ENCODE measurements around the gene ADORA2B.

The ADORA2B gene

DNA sequence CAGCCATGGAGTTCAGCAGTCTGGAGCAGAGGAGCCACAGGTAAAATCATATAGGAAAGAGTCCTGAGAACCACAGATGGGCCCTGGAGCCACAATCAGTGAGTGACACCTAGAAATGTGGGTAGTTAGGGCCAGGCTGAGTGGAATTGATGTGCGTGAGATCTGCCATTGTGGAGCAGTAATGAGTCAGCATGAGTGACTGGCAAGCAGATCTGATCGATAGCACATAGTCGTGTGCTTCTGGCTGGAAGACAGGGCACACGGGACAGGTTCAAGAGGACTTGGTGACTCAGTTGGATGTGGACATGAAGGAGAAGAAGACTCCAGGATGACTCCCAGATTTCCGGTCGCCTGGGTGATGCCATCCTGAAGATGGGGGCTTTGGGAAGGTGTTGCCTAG is 12.3 kb downstream of the ADORA2B start:
- H2AK5ac ChIP-seq (ENCODE audit: low read depth, low read length) = peak overlapping the region; percentile 65
- no peak overlapping the region for H3K4ac ChIP-seq (ENCODE audit: low read length)
- no peaks in the 10 kb centered on the region for H3K36me3 ChIP-seq (replicated peaks in 1 of 2; ENCODE audit: control insufficient read depth in 2 of 2, insufficient read depth in 2 of 2, low read length in 2 of 2)
- no peaks in the 10 kb centered on the region for H3K27me3 ChIP-seq (ENCODE audit: control insufficient read depth in 3 of 3, insufficient read depth in 3 of 3, low read depth in 1 of 3, low read length in 3 of 3)
- no peak overlapping the region for H3K27ac ChIP-seq (replicated peaks; ENCODE audit: low read length)
- no CpG with 5 or more reads among the region's 6 CpGs for WGBS, 2 donors (ENCODE audit: extremely low coverage in 2 of 2, insufficient read length in 2 of 2, insufficient replicate concordance in 1 of 2)
- no peaks in the 10 kb centered on the region for H3K79me1 ChIP-seq (ENCODE audit: low read depth, low read length)
- H3K9ac ChIP-seq (ENCODE audit: low read depth, low read length, poor library complexity) = no peak overlapping the region
- no peak overlapping the region for H4K8ac ChIP-seq (ENCODE audit: low read depth, low read length)
- DNase-seq (ENCODE audit: low spot score) = no peak
- H3K4me2 ChIP-seq (ENCODE audit: insufficient read depth, low read length, poor library complexity, severe bottlenecking) = no peak overlapping the region
- no peak overlapping the region for H3K4me3 ChIP-seq (ENCODE audit: low read length in 2 of 2)
- H2BK15ac ChIP-seq (ENCODE audit: low read length) = peak overlapping the region; percentile 10
- H3K14ac ChIP-seq (ENCODE audit: low read length) = peak overlapping the region; percentile 38
- H2BK5ac ChIP-seq (ENCODE audit: low read length) = no peak overlapping the region
- H3K23ac ChIP-seq (ENCODE audit: low read depth, low read length, poor library complexity) = no peak overlapping the region
- peaks cover 0 to 4% of the 10 kb centered on the region in 2 donors for H3K4me1 ChIP-seq (ENCODE audit: control insufficient read depth in 2 of 2, insufficient read depth in 1 of 2, low read depth in 1 of 2, low read length in 2 of 2)
- no peak overlapping the region for H2BK120ac ChIP-seq (ENCODE audit: low read depth, low read length)
- peak overlapping the region; percentile 86 for H3K18ac ChIP-seq (ENCODE audit: low read length)
- no peak overlapping the region for H2BK12ac ChIP-seq (ENCODE audit: low read length)
- H3K9me3 ChIP-seq (replicated peaks in 1 of 2; ENCODE audit: control insufficient read depth in 2 of 2, insufficient read depth in 1 of 2, low read depth in 1 of 2, low read length in 2 of 2) = no peaks in the 10 kb centered on the region
- no peak overlapping the region for H2AFZ ChIP-seq (ENCODE audit: low read length)
- H4K91ac ChIP-seq (ENCODE audit: low read depth, low read length, poor library complexity) = no peak overlapping the region

- Histone ChIP-seq H2AFZ (ENCODE audit: low read length) (no peak overlapping the region), H3K4me3 (ENCODE audit: low read length in 2 of 2) (no peak overlapping the region), H4K8ac (ENCODE audit: low read depth, low read length) (no peak overlapping the region), H4K91ac (ENCODE audit: low read depth, low read length, poor library complexity) (no peak overlapping the region), H3K79me1 (ENCODE audit: low read depth, low read length) (no peaks in the 10 kb centered on the region), H3K27ac (replicated peaks; ENCODE audit: low read length) (no peak overlapping the region), H2BK12ac (ENCODE audit: low read length) (no peak overlapping the region), H2AK5ac (ENCODE audit: low read depth, low read length) (peak overlapping the region; percentile 65), H3K4me2 (ENCODE audit: insufficient read depth, low read length, poor library complexity, severe bottlenecking) (no peak overlapping the region), H3K23ac (ENCODE audit: low read depth, low read length, poor library complexity) (no peak overlapping the region), H3K14ac (ENCODE audit: low read length) (peak overlapping the region; percentile 38), H2BK5ac (ENCODE audit: low read length) (no peak overlapping the region), H3K4ac (ENCODE audit: low read length) (no peak overlapping the region), H3K18ac (ENCODE audit: low read length) (peak overlapping the region; percentile 38), H2BK120ac (ENCODE audit: low read depth, low read length) (no peak overlapping the region), H3K36me3 (replicated peaks in 1 of 2; ENCODE audit: control insufficient read depth in 2 of 2, insufficient read depth in 2 of 2, low read length in 2 of 2) (no peaks in the 10 kb centered on the region), H3K27me3 (ENCODE audit: control insufficient read depth in 3 of 3, insufficient read depth in 3 of 3, low read depth in 1 of 3, low read length in 3 of 3) (no peaks in the 10 kb centered on the region), H3K9ac (ENCODE audit: low read depth, low read length, poor library complexity) (no peak overlapping the region), H2BK15ac (ENCODE audit: low read length) (peak overlapping the region; percentile 10), H3K9me3 (replicated peaks in 1 of 2; ENCODE audit: control insufficient read depth in 2 of 2, insufficient read depth in 1 of 2, low read depth in 1 of 2, low read length in 2 of 2) (no peaks in the 10 kb centered on the region), H3K4me1 (ENCODE audit: control insufficient read depth in 2 of 2, insufficient read depth in 1 of 2, low read depth in 1 of 2, low read length in 2 of 2) (peaks cover 0 to 2% of the 10 kb centered on the region in 2 donors)
- WGBS, 2 donors (ENCODE audit: extremely low coverage in 2 of 2, insufficient read length in 2 of 2, insufficient replicate concordance in 1 of 2) = no CpG with 5 or more reads among the region's 19 CpGs
- DNase-seq (ENCODE audit: low spot score) = no peak
These were observed 12.8 kb downstream of the ADORA2B start for GRCh38 chr17:15957608-15958307.

DNA sequence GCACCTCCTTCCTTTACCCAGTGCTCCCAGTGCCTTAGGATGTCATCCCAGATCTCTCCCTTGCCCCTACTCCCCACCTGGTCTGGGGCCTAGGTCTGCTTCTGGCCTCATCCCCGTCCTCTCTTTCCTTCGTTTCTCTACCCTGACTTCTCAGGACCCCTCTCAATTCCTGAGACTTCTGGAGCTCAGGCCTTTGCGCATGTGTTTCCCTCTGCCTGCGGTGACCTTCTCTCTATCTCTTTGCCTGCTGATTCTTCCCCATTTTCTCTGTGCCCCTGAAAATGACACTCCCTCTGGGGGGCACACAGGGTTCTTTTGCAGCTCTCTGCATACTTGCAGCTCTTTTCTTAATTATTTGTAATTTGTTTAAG is 13.5 kb downstream of the ADORA2B start:
- no peak overlapping the region for H3K4me2 ChIP-seq (ENCODE audit: insufficient read depth, low read length, poor library complexity, severe bottlenecking)
- no peak overlapping the region for H3K23ac ChIP-seq (ENCODE audit: low read depth, low read length, poor library complexity)
- no peaks in the 10 kb centered on the region for H3K79me1 ChIP-seq (ENCODE audit: low read depth, low read length)
- no CpG with 5 or more reads among the region's 4 CpGs for WGBS, 2 donors (ENCODE audit: extremely low coverage in 2 of 2, insufficient read length in 2 of 2, insufficient replicate concordance in 1 of 2)
- no peak overlapping the region for H3K27ac ChIP-seq (replicated peaks; ENCODE audit: low read length)
- H2BK12ac ChIP-seq (ENCODE audit: low read length) = no peak overlapping the region
- H3K4me1 ChIP-seq (ENCODE audit: control insufficient read depth in 2 of 2, insufficient read depth in 1 of 2, low read depth in 1 of 2, low read length in 2 of 2) = peaks cover 0 to 2% of the 10 kb centered on the region in 2 donors
- DNase-seq (ENCODE audit: low spot score) = no peak
- no peak overlapping the region for H3K9ac ChIP-seq (ENCODE audit: low read depth, low read length, poor library complexity)
- H2AK5ac ChIP-seq (ENCODE audit: low read depth, low read length) = no peak overlapping the region
- no peaks in the 10 kb centered on the region for H3K36me3 ChIP-seq (replicated peaks in 1 of 2; ENCODE audit: control insufficient read depth in 2 of 2, insufficient read depth in 2 of 2, low read length in 2 of 2)
- no peak overlapping the region for H3K4me3 ChIP-seq (ENCODE audit: low read length in 2 of 2)
- no peak overlapping the region for H2AFZ ChIP-seq (ENCODE audit: low read length)
- no peak overlapping the region for H2BK120ac ChIP-seq (ENCODE audit: low read depth, low read length)
- no peaks in the 10 kb centered on the region for H3K9me3 ChIP-seq (replicated peaks in 1 of 2; ENCODE audit: control insufficient read depth in 2 of 2, insufficient read depth in 1 of 2, low read depth in 1 of 2, low read length in 2 of 2)
- H3K18ac ChIP-seq (ENCODE audit: low read length) = no peak overlapping the region
- no peaks in the 10 kb centered on the region for H3K27me3 ChIP-seq (ENCODE audit: control insufficient read depth in 3 of 3, insufficient read depth in 3 of 3, low read depth in 1 of 3, low read length in 3 of 3)
- H2BK15ac ChIP-seq (ENCODE audit: low read length) = no peak overlapping the region
- H2BK5ac ChIP-seq (ENCODE audit: low read length) = no peak overlapping the region
- no peak overlapping the region for H4K8ac ChIP-seq (ENCODE audit: low read depth, low read length)
- H4K91ac ChIP-seq (ENCODE audit: low read depth, low read length, poor library complexity) = no peak overlapping the region
- no peak overlapping the region for H3K4ac ChIP-seq (ENCODE audit: low read length)
- no peak overlapping the region for H3K14ac ChIP-seq (ENCODE audit: low read length)

DNA sequence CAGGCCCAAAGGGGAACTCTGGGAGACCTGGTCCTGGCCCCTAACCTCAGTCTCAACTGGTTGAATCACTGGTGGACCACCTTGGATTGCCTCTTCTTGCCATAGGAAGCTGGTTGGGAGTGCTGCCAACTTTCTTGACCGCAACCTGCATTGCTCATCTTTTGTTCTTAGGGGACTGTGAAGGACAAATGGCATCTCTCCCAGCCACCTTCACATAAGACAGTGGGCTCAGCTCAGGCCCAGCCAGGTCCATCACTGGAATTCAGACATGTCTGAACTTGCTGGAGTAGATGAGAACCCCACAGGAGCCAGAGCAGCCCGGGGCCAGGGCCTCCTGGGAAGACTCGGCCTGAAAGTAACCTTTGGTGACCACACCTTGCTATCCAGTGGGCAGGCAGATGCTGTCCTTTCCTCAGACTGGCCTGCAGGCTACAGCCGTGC is 18.8 kb downstream of the ADORA2B start:
- WGBS, 2 donors (ENCODE audit: extremely low coverage in 2 of 2, insufficient read length in 2 of 2, insufficient replicate concordance in 1 of 2) = no CpG with 5 or more reads among the region's 4 CpGs

More for the DNA sequence above, 18.8 kb downstream of the ADORA2B start:
- Histone ChIP-seq H3K18ac (ENCODE audit: low read length) (peak overlapping the region; percentile 60), H3K4me2 (ENCODE audit: insufficient read depth, low read length, poor library complexity, severe bottlenecking) (no peak overlapping the region), H2BK15ac (ENCODE audit: low read length) (no peak overlapping the region), H3K4ac (ENCODE audit: low read length) (no peak overlapping the region), H3K27me3 (ENCODE audit: control insufficient read depth in 3 of 3, insufficient read depth in 3 of 3, low read depth in 1 of 3, low read length in 3 of 3) (no peaks in the 10 kb centered on the region), H3K14ac (ENCODE audit: low read length) (no peak overlapping the region), H2AK5ac (ENCODE audit: low read depth, low read length) (peak overlapping the region; percentile 58), H2BK5ac (ENCODE audit: low read length) (no peak overlapping the region), H3K27ac (replicated peaks; ENCODE audit: low read length) (no peak overlapping the region), H3K9me3 (replicated peaks in 1 of 2; ENCODE audit: control insufficient read depth in 2 of 2, insufficient read depth in 1 of 2, low read depth in 1 of 2, low read length in 2 of 2) (no peaks in the 10 kb centered on the region), H3K36me3 (replicated peaks in 1 of 2; ENCODE audit: control insufficient read depth in 2 of 2, insufficient read depth in 2 of 2, low read length in 2 of 2) (no peaks in the 10 kb centered on the region), H4K91ac (ENCODE audit: low read depth, low read length, poor library complexity) (no peak overlapping the region), H3K4me3 (ENCODE audit: low read length in 2 of 2) (no peak overlapping the region), H2AFZ (ENCODE audit: low read length) (peak overlapping the region; percentile 47), H2BK120ac (ENCODE audit: low read depth, low read length) (no peak overlapping the region), H2BK12ac (ENCODE audit: low read length) (no peak overlapping the region), H3K23ac (ENCODE audit: low read depth, low read length, poor library complexity) (no peak overlapping the region), H3K9ac (ENCODE audit: low read depth, low read length, poor library complexity) (peak overlapping the region; percentile 27), H3K4me1 (ENCODE audit: control insufficient read depth in 2 of 2, insufficient read depth in 1 of 2, low read depth in 1 of 2, low read length in 2 of 2) (peaks cover 18 to 21% of the 10 kb centered on the region in 2 donors), H3K79me1 (ENCODE audit: low read depth, low read length) (no peaks in the 10 kb centered on the region), H4K8ac (ENCODE audit: low read depth, low read length) (no peak overlapping the region)
- no peak for DNase-seq (ENCODE audit: low spot score)
